ENCODE results near the gene GAST. TPM values are rescaled to one million over a fixed set of nuclear protein-coding genes. Genes with fewer than 3 reads are reported as not detected.
A peak's percentile ranks its signal among the peaks of the same experiment; 100 is the strongest.

GAST gene
- total and polyA plus RNA-seq, 2 of the 13 experiments (the other 11 are each of a cell fraction or from before 2014, with no cell fraction given): 0.32 to 0.42 TPM

DNA sequence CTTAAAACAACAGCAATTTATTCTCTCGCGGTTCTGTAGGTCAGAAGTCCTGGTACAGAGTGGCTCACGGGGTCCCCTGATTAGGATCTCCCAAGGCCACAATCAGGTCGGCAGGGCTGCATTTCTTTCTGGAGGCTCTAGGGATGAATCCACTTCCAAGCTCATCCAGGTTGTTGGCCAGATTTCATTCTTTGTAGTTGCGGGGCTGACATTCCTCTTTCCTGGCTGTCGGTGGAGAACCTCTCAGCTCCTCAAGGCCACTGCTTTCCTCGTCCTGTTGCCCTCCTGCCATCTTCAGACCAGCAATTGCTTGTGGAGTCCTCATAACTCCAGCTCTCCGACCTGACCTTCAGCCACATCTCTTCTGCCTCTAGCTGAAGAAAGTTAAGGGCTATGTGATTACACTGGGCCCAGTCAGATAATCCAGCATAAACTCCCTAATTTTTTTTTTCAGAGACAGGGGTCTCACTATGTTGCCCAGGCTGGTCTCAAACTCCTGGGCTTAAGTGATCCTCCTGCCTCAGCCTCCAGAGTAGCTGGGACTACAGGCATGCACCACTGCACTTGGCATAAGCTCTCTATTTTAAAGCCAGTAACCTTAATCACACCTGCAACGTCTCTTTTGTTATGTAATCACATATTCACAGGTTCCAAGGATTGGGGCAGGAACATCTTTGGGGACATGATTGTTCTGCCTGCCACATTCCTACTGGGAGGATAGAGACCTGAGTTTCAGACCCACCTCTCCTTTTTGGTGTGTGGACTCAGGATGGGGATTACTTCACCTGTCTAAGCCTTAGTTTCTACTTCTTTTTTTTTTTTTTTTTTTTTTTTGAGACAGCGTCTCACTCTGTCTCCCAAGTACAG is 4.1 kb upstream of the GAST start:
- Histone ChIP-seq H3K4me3 (replicated peaks in 1 of 3; ENCODE audit: insufficient read depth in 1 of 3, low read depth in 2 of 3, low read length in 3 of 3) (no peak overlapping the region), H3K79me2 (ENCODE audit: insufficient read depth, low read length) (no peaks in the 10 kb centered on the region), H3K27me3 (ENCODE audit: control insufficient read depth in 1 of 2, insufficient read depth in 2 of 2, low read length in 2 of 2) (peaks cover 2 to 42% of the 10 kb centered on the region in 2 experiments; a peak in 4 of 5 replicates), H3K4me1 (ENCODE audit: insufficient read depth, low read length) (peaks cover 41% of the 10 kb centered on the region), H2AFZ (ENCODE audit: low read length) (no peak overlapping the region), H3K9ac (ENCODE audit: insufficient read depth, low read depth, low read length) (no peak overlapping the region), H3K27ac (ENCODE audit: extremely low read length, insufficient read depth, low read length) (no peak overlapping the region), H3K4me2 (ENCODE audit: low read depth, low read length) (no peak overlapping the region), H3K36me3 (replicated peaks in 1 of 2; ENCODE audit: control insufficient read depth in 1 of 2, insufficient read depth in 2 of 2, low read length in 2 of 2) (no peaks in the 10 kb centered on the region), H4K20me1 (ENCODE audit: insufficient read depth, low read length) (no peaks in the 10 kb centered on the region), H3K9me3 (ENCODE audit: low read length) (no peaks in the 10 kb centered on the region)
- TF ChIP-seq ZFP82 (CRISPR knock-in tag; IDR thresholded peaks at IDR 0.05; ENCODE audit: borderline replicate concordance) (peak; percentile 33; the same call in 1 of the 2 replicates), ZNF121 (CRISPR knock-in tag; IDR thresholded peaks at IDR 0.05) (peak; percentile 78; the same call in 1 of the 2 replicates)
- TF ChIP-seq, protein P1, sequence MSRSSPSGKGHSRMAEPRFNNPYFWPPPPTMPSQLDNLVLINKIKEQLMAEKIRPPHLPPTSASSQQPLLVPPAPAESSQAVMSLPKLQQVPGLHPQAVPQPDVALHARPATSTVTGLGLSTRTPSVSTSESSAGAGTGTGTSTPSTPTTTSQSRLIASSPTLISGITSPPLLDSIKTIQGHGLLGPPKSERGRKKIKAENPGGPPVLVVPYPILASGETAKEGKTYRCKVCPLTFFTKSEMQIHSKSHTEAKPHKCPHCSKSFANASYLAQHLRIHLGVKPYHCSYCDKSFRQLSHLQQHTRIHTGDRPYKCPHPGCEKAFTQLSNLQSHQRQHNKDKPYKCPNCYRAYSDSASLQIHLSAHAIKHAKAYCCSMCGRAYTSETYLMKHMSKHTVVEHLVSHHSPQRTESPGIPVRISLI (CRISPR knock-in tag; IDR thresholded peaks at IDR 0.05; ENCODE audit: borderline replicate concordance): 0 out of 2 replicates have a peak, but pooled peaks have one; percentile 16
- TF ChIP-seq, protein P2, sequence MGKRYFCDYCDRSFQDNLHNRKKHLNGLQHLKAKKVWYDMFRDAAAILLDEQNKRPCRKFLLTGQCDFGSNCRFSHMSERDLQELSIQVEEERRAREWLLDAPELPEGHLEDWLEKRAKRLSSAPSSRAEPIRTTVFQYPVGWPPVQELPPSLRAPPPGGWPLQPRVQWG (CRISPR knock-in tag; IDR thresholded peaks at IDR 0.05; ENCODE audit: borderline replicate concordance, low read depth): no peak
- 11% methylated on average over 10 of the region's 10 CpGs for WGBS (ENCODE audit: low lambda C conversion rate)
- FAIRE-seq: no peak
- ChIA-PET CTCF (ENCODE audit: low intra/inter-chr PET ratio, low total read pairs) (no interaction called here), POLR2A (interaction anchor here (0.8 to 5.2 kb wide), 6 partner anchors 13 to 79 kb away, joined by 3 to 82 read pairs (median 4); partner anchors contain the start of genes EIF1 and JUP)
- no peak for DNase-seq (ENCODE audit: low spot score)
- in situ Hi-C loops (cut with HindIII; ENCODE audit: extremely low pct_ligation_motif_present, low pct_unique_long_range_greater_than_20kb) (no loop called here), intact Hi-C loops (cut with micrococcal nuclease; ENCODE audit: unreplicated experiment) (no loop called here)
- peak; percentile 17; the same call in 1 of the 3 replicates for ATAC-seq
- no TSS peak for BruUV-seq (replicated peaks)

Data from HepG2 (cell line).